ENCODE measurements around the gene RAD18.
A peak's percentile ranks its signal among the peaks of the same experiment; 100 is the strongest.

Gene RAD18

GRCh38 chr3:8992199-8992598, 28.9 kb upstream of the RAD18 start:
- no peak for TF ChIP-seq PRDM1 (tag by site-specific recombination; IDR thresholded peaks at IDR 0.05)
- peak; percentile 58 for TF ChIP-seq ZFHX2 (tag by site-specific recombination; conservative IDR thresholded peaks at IDR 0.05)
- no peak for TF ChIP-seq ZNF341 (tag by site-specific recombination; IDR thresholded peaks at IDR 0.05; ENCODE audit: low read depth)
- TF ChIP-seq EGR2 (tag by site-specific recombination; IDR thresholded peaks at IDR 0.05; ENCODE audit: low read depth) = peak; percentile 46; the same call in 1 of the 2 replicates
- Histone ChIP-seq H3K4me1 (ENCODE audit: control insufficient read depth, insufficient read depth, low read length) (no peaks in the 10 kb centered on the region), H3K4me3 (ENCODE audit: low read depth, low read length) (no peak overlapping the region), H3K36me3 (ENCODE audit: control insufficient read depth in 2 of 2, insufficient read depth in 1 of 2, low read length in 2 of 2) (no peaks in the 10 kb centered on the region), H3K27ac (ENCODE audit: extremely low read depth, low read depth, low read length) (no peak overlapping the region), H3K9me3 (ENCODE audit: control insufficient read depth, insufficient read depth, low read depth, low read length) (no peaks in the 10 kb centered on the region)
- POLR2A ChIA-PET = no interaction called here
- CTCF ChIA-PET = interaction anchor here (0.7 to 3.1 kb wide), 3 partner anchors 74 to 309 kb away, joined by 3 to 11 read pairs (median 3); no protein-coding TSS in a partner anchor

- ChIA-PET POLR2A (no interaction called here), CTCF (interaction anchor here (1.0 to 3.1 kb wide), 4 partner anchors 19 to 311 kb away, joined by 3 to 11 read pairs (median 4); no protein-coding TSS in a partner anchor)
- Histone ChIP-seq H3K4me1 (ENCODE audit: control insufficient read depth, insufficient read depth, low read length) (no peaks in the 10 kb centered on the region), H3K27ac (ENCODE audit: extremely low read depth, low read depth, low read length) (no peak overlapping the region), H3K4me3 (ENCODE audit: low read depth, low read length) (no peak overlapping the region), H3K36me3 (ENCODE audit: control insufficient read depth in 2 of 2, insufficient read depth in 1 of 2, low read length in 2 of 2) (no peaks in the 10 kb centered on the region), H3K9me3 (ENCODE audit: control insufficient read depth, insufficient read depth, low read depth, low read length) (no peaks in the 10 kb centered on the region)
- no peak for TF ChIP-seq ZNF473 (tag by site-specific recombination; IDR thresholded peaks at IDR 0.05)
- no peak for TF ChIP-seq ZNF10 (tag by site-specific recombination; IDR thresholded peaks at IDR 0.05)
- TF ChIP-seq ZNF23 (tag by site-specific recombination; IDR thresholded peaks at IDR 0.05; ENCODE audit: borderline replicate concordance) = no peak
- no peak for TF ChIP-seq ZNF248 (tag by site-specific recombination; IDR thresholded peaks at IDR 0.05)
- TF ChIP-seq ZBTB7A (tag by site-specific recombination; IDR thresholded peaks at IDR 0.05; ENCODE audit: low read depth) = no peak
- no peak for TF ChIP-seq ZNF549 (tag by site-specific recombination; IDR thresholded peaks at IDR 0.05)
- no peak for TF ChIP-seq ZNF561 (tag by site-specific recombination; IDR thresholded peaks at IDR 0.05; ENCODE audit: borderline replicate concordance)
- TF ChIP-seq PATZ1 (tag by site-specific recombination; IDR thresholded peaks at IDR 0.05) = no peak
- TF ChIP-seq ZNF791 (tag by site-specific recombination; IDR thresholded peaks at IDR 0.05) = no peak
- no peak for TF ChIP-seq CTCF (tag by site-specific recombination; IDR thresholded peaks at IDR 0.05)
- no peak for TF ChIP-seq ZBTB10 (tag by site-specific recombination; IDR thresholded peaks at IDR 0.05)
- TF ChIP-seq ZNF677 (tag by site-specific recombination; IDR thresholded peaks at IDR 0.05) = no peak
Observed at GRCh38 chr3:8990266-8991215, 27.3 kb upstream of the RAD18 start.
